IPS-11a (cell line): Measurements from ENCODE around the gene CRHBP.
"Not testable (repeated sequence)": the region's sequence is repeated elsewhere in the genome, so short reads cannot be mapped to it uniquely, and the experiment has no call there.

Source experiments
- H3K4me3 ChIP-seq: one replicate; pipeline ENCODE4 v1.5.1; 2013; ENCODE audit warnings: low read depth, low read length, control low read depth

Gene CRHBP

DNA sequence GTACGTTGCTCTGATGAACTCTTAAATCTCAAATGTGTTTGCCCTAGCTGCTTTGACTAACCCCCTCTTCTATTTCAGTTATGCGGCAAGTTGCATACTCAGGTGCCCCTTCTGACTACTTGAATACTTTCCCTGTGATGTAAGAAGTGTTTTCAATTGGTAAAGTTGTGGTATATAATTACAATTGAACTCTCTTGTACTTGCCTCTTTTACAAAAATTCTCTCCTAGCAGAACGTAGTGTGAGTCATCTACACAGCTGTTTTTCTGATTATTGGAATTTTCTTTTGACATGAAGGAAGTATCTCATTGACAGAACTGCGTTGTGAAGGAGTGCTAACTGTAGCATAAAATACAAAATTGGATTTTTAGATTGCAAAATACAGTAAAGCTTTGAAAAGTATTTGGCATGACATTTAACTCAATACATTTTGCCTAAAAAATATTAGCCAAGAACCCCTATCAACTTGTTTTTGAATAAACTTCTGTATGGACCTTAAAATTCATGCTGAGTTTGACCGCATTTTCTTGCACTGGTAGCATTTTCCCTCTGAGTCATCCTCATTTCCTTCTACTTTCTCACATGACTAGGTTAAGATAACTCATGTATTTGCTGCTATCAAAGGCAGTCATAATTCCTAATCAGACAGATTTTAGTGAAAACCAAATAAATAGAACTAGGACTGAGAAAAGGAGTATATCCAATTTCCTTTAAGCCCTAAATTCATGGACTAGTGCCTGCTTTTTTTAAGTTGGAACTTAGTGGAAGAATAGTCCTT is 6.3 kb downstream of the CRHBP start:
- H3K4me3 ChIP-seq: no peak overlapping the region

DNA sequence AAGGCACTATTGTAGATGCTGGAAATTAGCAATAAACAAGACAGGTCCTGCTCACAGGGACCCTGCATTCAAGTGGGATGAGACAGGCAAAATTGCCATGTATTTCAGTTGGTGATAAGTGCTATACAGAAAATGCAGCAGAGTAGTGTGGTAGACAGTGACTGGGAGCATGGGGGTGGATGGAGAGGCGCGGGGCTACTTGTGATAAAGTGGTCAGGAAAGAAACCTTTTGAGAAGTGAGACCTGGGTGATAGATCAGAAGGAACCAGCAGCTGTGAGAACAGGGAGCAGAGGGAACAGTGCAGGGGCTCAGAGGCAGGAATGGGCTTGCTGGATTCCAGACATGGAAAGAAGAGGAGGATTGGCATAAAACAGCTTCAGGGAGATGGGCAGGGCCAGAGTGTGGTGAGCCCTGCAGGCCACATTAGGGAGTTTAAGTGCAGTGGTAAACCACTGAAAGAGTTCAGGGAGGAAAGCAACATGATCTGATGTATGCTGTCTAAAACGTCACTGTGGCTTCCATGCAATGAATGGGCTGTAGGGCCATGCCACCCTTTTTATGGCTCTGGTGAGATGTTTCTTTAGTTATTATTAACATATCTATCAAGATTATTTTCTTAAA is 7.3 kb downstream of the CRHBP start:
- no peak overlapping the region for H3K4me3 ChIP-seq

DNA sequence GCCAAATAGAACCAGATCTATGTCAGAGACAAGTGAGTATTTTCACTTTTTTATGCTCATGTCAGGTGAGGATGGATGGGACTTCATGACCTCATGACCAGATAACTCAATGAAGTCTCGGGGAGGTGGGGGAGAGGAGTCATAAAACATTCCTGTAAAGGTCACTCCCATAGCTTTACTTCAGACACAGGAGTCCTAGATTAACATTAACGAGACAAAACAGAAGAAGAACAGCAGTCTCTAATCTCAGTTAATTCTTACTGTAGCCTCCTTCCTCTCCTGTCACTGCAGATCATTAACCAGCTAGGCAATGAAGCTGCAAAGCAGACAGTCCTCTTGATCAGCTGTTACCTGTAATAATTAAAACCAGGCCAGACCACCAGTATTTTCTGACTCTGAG is 11.2 kb downstream of the CRHBP start:
- H3K4me3 ChIP-seq: no peak overlapping the region

DNA sequence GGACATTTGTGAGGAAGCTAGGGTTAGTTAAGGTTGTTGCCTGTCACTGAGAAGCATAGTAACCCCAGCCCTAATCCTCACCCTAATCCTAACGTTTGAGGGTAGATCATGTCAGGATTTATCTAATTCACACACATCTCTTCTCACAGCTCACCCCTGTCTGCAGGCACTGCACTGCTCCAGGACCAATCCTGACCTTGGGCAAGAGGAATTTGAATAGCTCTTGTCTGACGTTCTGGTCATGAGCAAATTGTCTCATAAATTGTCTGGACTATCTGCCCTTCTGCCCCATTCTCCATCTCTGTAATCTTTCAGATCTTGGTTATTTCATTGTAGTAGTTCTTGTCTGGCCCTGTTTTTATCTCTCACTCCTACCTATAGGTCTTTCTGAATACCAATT is 18.7 kb downstream of the CRHBP start:
- no peak overlapping the region for H3K4me3 ChIP-seq

DNA sequence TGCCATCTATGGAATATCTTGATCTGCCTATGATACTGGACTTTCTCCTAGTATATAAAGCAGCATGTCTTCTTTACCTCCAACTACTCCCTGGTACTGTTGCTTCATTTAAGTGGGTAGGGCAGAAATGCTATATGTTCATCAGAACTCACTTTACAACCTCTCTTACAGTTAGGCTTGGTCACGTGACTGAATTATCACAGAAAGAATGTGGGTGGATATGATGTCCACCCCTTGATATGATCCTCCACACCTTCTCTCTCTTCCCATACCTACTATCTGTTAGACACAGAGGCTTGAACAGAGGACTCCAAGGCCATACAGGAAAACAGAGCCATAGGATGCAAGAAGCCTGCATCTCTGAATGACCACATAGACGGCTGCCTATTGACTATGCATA is 19.8 kb downstream of the CRHBP start:
- H3K4me3 ChIP-seq: no peak overlapping the region

DNA sequence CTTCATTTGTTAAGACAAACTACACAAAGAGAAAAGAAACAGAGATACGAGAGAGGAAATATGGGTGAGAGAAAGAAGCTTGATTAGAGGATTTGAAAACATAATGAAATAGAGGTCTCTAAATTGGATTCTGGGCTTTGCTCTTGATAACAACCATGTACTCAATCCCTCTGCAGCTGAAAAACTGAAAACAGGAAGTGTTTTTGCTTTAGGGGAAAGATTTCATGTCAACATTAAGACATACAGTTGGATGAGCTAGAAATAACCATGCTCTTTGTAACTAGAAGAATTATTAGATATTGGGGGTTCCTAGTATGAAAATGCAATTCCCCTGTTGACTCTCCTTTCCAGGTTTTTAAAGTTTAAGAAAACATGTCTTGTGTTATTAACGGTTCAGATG is 21.9 kb downstream of the CRHBP start:
- H3K4me3 ChIP-seq: no peak overlapping the region

DNA sequence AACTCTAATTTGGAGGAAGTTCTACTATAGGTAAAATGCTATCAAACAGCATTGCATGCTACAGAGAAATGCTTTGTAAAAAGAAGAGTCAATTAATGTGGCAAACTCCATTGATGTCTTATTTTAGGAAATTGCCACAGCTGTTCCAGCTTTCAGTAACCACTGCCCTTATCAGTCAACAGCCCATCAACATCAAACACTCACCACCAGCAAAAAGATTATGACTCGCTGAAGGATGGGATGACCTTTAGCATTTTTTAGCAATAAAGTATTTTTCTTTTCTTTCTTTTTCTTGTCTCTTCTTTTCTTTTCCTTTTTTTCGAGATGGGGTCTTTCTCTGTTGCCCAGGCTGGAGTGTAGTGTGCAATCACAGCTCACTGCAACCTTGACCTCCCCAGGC is 26.0 kb downstream of the CRHBP start:
- no peak overlapping the region for H3K4me3 ChIP-seq

DNA sequence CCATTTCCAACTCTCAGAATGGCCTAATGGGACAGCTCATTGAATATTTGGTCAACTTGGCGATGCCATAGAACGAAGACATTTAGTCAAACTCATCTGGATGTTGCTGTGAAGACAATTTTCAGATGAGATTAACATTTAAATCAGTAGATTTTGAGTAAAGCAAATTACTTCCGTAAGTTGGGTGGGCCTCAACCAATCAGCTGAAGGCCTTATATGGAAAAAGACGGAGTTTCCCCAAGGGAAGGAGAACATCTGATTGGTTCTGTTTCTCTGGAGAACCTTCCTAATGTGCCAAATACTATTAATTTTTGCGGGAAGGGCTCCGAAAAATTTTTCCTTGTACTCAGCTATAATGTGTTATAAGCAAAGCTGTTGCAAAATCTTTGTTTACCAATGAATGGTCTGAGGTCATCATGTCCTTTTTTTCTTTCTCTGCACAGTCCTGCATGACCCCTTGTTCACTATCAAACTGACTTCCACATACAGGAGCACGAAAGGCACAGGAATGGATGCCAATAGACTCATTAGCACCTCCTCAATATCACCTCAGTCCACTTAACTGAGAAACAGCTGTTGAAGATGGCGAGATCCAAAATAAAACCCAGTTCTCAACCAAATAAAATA is 27.8 kb downstream of the CRHBP start:
- no peak overlapping the region for H3K4me3 ChIP-seq

DNA sequence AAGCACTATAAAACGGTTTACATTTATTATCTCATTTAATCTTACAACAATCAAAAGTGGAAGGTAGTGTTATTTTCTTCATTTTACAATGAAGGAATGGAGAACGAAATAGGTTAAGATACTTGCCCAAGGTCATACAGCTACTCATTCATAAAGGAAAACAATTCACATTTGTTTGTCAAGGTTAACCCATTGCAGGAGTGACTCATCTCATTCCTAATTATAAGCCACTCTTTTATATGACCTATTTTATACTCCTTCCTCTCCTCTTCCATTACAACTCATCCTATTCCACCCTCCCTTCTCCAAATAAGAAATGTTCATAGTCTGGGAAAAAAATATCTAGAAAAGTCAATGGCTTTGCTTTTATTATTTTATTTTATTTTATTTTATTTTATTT is 29.6 kb downstream of the CRHBP start:
- no peak overlapping the region for H3K4me3 ChIP-seq

DNA sequence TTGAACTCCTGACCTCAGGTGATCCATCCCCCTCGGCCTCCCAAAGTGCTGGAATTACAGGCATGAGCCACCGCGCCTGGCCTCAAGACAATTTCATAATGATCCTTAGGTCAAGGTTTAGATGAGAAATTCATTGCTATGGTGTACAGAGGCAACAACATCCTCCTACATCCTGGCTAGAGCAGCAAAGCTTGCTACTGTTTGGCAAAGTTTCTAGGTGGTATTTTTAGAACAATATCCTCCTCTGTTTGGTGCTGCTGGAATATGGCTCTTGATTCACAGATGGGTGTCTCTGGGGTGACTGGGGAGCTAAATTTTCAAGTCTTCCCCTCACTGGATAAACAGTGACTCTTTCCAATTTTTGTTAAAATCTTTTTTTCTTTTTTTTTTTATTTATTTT is 30.6 kb downstream of the CRHBP start:
- H3K4me3 ChIP-seq: no peak overlapping the region

DNA sequence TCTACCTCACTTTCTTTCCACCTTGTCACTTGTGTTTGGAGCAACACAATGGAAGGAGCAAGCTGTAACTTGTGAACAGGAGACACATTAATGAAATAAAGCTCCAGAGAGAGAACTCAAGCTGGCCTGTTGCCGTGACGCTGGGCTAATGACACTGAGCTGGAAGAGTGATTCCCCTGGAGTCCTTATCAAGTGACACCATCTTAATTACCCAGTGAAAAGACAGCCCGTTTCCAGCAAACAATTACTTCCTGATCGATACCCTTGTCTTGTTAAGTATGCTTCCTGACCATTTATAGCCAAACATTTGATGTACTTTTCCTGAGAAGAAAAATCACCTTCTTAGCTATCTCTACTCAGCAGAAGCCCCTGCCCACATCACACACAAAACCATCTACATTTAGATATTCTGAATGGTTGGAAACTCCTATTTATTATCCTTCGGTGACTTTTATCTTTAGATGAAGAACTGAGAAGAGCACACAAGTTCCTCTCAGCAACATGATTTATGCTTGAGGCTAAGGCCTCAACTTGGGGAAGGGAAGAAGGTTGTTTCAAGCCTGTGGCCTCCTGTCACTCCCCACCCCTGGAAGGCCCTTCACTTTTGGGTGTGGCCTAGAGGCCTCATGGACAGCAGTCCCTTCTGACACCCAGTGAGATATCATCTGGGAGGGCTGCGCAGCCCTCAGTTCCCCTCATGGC is 34.1 kb downstream of the CRHBP start:
- no peak overlapping the region for H3K4me3 ChIP-seq

DNA sequence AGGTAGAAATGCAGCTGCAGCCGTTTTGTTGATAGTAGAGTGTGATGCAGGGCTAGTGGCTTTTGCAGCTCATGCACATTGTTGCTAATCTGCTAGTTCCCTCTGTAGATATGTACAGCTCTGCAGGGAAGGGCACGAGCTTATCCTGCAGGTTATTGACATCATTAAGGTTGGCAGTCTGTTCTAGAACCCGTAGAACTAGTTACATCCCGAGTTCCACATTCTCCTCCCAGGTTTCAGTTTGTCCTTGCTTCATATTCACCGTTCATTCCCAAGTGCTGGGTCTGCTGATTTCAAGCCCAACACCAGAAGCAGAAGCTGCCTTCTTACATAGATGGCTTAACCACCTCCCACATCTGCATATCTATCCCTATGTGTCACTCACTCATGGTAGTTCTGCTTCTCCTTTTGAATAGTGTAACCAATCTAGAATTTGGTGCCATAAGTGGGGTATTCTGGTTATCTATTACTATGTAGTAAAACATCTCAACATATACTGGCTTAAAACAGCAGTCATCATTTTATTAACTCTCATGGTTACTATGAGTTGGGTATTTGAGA is 38.1 kb downstream of the CRHBP start:
- no peak overlapping the region for H3K4me3 ChIP-seq

DNA sequence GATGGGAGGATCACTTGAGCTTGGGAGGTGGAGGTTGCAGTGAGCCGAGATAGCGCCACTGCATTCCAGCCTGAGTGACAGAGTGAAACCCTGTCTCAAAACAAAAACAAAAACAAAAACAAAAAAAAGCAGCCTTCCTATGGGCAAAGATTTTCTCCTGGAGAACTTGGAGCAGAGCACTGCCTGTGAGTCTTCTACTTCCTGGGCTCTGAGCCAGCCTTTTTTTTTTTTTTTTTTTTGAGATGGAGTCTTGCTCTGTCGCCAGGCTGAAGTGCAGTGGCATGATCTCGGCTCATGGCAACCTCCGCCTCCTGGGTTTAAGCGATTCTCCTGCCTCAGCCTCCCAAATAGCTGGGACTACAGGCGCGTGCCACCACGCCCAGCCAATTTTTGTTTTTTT is 40.6 kb downstream of the CRHBP start:
- H3K4me3 ChIP-seq: not testable (repeated sequence)

DNA sequence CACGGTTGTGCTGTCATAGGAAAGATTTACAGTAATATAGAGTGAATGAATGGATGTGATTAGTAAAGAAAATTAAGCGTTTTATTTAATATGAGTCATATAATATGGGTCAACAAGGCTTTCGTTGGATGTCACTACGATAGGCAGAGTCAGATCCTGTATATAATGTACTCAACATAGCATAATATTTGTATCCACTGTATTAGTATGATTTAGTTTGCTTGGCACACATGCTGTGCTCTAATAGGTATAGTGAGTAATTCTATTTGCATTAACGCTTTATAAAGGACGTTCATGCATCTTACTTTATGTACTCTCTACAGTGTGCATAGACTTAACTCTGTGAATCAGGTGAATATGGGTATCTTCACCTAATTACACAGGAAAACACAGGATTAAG is 41.5 kb downstream of the CRHBP start:
- no peak overlapping the region for H3K4me3 ChIP-seq

DNA sequence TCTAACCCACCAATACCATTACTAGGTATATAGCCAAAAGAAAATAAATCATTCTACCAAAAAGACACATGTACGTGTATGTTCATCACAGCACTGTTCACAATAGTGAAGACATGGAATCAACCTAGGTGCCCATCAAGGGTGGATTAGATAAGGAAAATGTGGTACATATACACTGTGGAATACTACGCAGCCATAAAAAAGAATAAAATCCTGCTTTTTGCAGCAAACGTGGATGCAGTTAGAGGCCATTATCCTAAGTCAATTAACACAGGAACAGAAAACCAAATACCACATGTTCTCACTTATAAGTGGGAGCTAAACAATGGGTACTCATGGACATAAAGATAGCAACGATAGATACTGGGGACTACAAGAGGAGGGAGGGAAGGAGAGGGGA is 45.4 kb downstream of the CRHBP start:
- not testable (repeated sequence) for H3K4me3 ChIP-seq

DNA sequence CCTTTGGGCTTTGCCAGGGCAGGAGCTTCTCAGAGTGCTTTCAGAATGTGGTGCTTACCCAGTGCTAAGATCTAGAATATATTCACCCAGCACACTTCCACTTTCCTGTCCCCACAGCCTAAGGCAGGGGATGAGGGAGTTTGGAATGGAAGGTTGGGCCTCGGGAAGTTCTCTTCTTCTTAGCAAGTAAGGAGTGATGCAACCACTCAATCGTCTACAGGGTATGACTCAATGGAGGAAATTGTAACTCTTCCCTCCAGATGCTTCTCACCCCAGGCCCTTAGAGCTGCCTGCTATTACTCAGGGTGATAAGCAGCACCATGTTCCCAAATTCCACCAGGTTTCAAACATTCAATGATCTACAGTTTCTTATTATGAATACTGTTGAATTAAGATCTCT is 46.6 kb downstream of the CRHBP start:
- no peak overlapping the region for H3K4me3 ChIP-seq

DNA sequence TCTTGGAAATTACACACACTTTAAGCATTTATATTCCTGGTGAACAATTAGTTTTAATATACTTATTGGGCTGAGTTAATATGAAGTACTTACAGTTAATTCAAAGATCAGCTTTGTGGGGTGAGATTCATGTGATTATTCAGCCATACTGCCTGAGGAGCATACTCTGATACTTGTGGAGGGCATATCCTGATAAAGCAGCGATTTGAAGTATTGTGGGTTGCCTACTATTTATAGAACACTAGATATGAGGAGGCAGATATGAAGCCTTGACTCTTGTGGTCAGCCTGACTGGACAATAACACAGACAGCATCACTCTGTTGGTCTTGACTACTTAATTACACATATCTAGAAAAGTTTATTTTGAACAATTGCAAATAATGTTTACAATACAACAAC is 50.4 kb downstream of the CRHBP start:
- no peak overlapping the region for H3K4me3 ChIP-seq

DNA sequence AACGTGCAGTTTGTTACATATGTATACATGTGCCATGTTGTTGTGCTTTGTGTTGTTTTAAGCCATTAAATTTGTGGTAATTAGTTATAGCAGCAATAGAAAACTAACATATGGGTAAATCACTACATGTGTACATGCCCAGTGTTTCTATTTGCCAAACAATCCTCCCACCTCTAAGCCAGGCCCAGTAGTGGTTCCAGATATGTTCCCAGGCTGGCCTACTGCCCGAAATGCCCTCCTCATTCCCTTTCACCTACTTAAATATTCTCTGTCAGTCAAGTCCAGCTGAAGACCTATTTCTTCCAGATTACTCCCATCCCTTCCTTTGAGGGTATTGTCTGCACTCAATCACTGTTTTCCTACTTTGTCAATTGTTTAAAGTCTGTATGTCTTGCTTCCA is 53.3 kb downstream of the CRHBP start:
- H3K4me3 ChIP-seq: no peak overlapping the region

DNA sequence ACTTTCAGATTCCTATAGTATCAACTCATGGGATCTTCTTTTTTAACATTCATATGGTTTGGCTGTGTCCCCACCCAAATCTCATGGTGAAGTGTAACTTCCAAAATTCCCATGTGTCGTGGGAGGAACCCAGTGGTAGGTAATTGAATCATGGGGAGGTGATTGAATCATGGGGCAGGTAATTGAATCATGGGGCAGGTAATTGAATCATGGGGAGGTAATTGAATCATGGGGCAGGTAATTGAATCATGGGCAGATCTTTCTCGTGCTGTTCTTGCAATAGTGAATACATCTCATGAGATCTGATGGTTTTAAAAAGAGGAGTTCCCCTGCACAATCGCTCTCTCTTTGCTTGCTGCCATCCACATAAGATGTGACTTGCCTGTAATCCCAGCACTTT is 55.6 kb downstream of the CRHBP start:
- no peak overlapping the region for H3K4me3 ChIP-seq

DNA sequence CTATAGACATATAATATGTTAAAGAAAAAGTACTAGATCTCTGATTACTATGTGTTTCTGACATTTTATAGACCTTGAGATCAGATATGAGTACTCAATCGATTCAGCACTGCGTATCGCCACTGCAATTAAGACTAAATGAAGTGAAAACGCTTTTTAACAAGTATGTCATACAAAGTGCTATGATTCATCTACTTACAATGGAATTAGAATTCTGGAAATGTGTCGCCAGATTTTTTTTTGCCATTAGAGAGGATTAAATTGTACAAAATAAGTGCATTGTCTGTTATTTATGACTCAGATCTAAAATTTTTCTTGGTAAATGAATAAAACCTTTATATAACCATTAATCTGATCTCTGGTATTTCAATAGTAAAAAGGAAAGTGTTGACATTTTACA is 57.4 kb downstream of the CRHBP start:
- no peak overlapping the region for H3K4me3 ChIP-seq

DNA sequence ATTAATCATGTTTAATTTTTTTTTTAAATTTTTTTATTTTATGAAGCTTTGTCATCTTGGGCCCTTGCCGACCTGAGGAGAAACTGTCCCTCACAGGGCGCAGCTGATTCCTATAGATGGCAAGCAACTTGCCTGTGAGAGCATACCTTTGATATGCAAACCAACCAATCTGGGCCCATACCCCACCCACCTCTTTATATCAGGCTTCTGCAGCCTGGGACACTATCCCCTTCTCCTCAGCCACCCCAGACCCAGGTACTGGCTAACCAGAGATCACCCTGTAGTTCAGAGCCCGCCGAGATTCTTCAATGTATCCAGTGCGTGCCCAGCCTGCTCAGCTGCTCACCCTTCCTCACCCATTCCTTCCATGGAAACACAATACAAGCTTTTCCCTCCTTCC is 58.7 kb downstream of the CRHBP start:
- H3K4me3 ChIP-seq: no peak overlapping the region

DNA sequence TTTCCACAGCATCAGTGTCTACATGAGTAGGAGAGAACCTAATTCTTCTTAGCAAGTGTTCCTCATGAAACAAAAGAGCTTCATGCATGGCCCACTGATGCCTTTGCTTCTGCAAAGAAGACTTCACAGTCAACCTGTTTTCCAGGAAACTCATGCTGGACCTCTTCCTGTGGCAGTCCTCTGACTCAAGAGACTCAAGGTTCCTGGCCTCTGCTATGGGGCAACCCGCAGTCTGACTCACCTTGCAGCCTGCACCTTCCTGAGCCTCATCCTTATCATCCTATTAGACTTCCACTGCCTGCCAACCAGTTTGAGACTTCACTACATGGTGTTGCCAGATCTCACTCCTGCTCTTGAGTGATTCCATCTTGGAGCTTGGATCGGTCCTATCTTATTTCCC is 59.8 kb downstream of the CRHBP start:
- H3K4me3 ChIP-seq: no peak overlapping the region
